OCI-LY7 (cell line): Measurements from ENCODE around the gene LMO4. TPM values are rescaled to one million over a fixed set of nuclear protein-coding genes. Genes with fewer than 3 reads are reported as not detected.

Source experiments
- BruUV-seq: library from RNA; stranded (reverse); fragments of 400-500 nt; replicated peaks from 2 replicates; lab custom pipeline; 2021; lab: Mats Ljungman, UMichigan
- CTCF ChIA-PET: fragments of 300-600 bp; sonication (Branson Sonifier 250); formaldehyde crosslinking; loops from one replicate; lab custom pipeline; 2022; ENCODE audit warnings: antibody characterized with exemption; ENCODE audit not compliant: unreplicated experiment; lab: Charles Lee
- POLR2A ChIA-PET: fragments of 300-600 bp; sonication (Branson Sonifier 250); formaldehyde crosslinking; loops from one replicate; lab custom pipeline; 2022; ENCODE audit warnings: antibody characterized with exemption; lab: Charles Lee
- DNase-seq: peaks from one replicate; pipeline ENCODE4 v3.0.0-alpha.2; 2015; ENCODE audit warnings: low spot score
- H2AFZ ChIP-seq: fragments of 200-600 bp; sonication (generic), shearing (Covaris generic); 2 replicates; pipeline ENCODE4 v1.6.1; 2014; ENCODE audit warnings: mild to moderate bottlenecking, antibody characterized with exemption, low read length, moderate library complexity
- H3K27ac ChIP-seq: fragments of 200-600 bp; sonication (generic); 2 replicates; pipeline ENCODE4 v1.5.1; 2014; ENCODE audit warnings: mixed run types, low read depth, mild to moderate bottlenecking, moderate library complexity, low read length, inconsistent platforms; ENCODE audit not compliant: poor library complexity, severe bottlenecking
- H3K36me3 ChIP-seq: fragments of 200-600 bp; sonication (generic); 2 replicates; pipeline ENCODE4 v1.6.1; 2014; ENCODE audit warnings: mild to moderate bottlenecking, antibody characterized with exemption, low read length, moderate library complexity, mixed read lengths; ENCODE audit not compliant: insufficient read depth
- H3K4me1 ChIP-seq: fragments of 200-600 bp; sonication (generic); 2 replicates; pipeline ENCODE4 v1.5.1; 2014; ENCODE audit warnings: mild to moderate bottlenecking, low read length; ENCODE audit not compliant: insufficient read depth, poor library complexity, severe bottlenecking
- H3K4me2 ChIP-seq: fragments of 200-600 bp; sonication (generic); 2 replicates; pipeline ENCODE4 v1.6.1; 2014; ENCODE audit warnings: mild to moderate bottlenecking, low read length
- H3K4me3 ChIP-seq: fragments of 200-600 bp; sonication (generic); 2 replicates; pipeline ENCODE4 v1.5.1; 2014; ENCODE audit warnings: mild to moderate bottlenecking, low read depth, low read length; ENCODE audit not compliant: poor library complexity, severe bottlenecking
- H3K79me2 ChIP-seq: fragments of 200-600 bp; sonication (generic); 2 replicates; pipeline ENCODE4 v1.6.1; 2016; ENCODE audit warnings: low read depth, mild to moderate bottlenecking, low read length, moderate library complexity, mixed read lengths; ENCODE audit not compliant: insufficient read depth
- H3K9me2 ChIP-seq: fragments of 200-600 bp; sonication (generic); 2 replicates; pipeline ENCODE4 v1.6.1; 2016; ENCODE audit warnings: mild to moderate bottlenecking, low read length, mixed read lengths; ENCODE audit not compliant: insufficient read depth
- H3K9me3 ChIP-seq: fragments of 200-600 bp; sonication (generic); 2 replicates; pipeline ENCODE4 v1.6.1; 2014; ENCODE audit warnings: mild to moderate bottlenecking, mixed run types, low read length, mixed read lengths
- H4K20me1 ChIP-seq: fragments of 200-600 bp; sonication (generic); 2 replicates; pipeline ENCODE4 v1.6.1; 2014; ENCODE audit warnings: mild to moderate bottlenecking, antibody characterized with exemption, low read length, moderate library complexity, mixed read lengths; ENCODE audit not compliant: insufficient read depth
- CTCF ChIP-seq: fragments of 200-600 bp; sonication (generic); conservative IDR thresholded peaks from 2 replicates; pipeline ENCODE4 v1.5.1; 2014; ENCODE audit warnings: mild to moderate bottlenecking, antibody characterized with exemption, low read length, moderate library complexity, mixed read lengths
- EZH2phosphoT487 ChIP-seq: fragments of 200-600 bp; sonication (generic); IDR thresholded peaks from 2 replicates; pipeline ENCODE4 v1.6.1; 2018; ENCODE audit warnings: low read depth, borderline replicate concordance, mild to moderate bottlenecking, mixed run types, antibody characterized with exemption, low read length, moderate library complexity, mixed read lengths
- intact Hi-C: fragments of 100-400 bp; cut with micrococcal nuclease; formaldehyde crosslinking; loops from one replicate; pipeline ENCODE4 v1.10.0; 2022; ENCODE audit not compliant: unreplicated experiment
- total RNA-seq, 2 experiments: library from RNA; depleted of rRNA in 1 of 2; stranded (reverse); fragments of >200 nt in 1 of 2; shearing (Covaris generic) in 1 of 2; gene quantifications; 2 replicates each; pipeline ENCODE4 v1.2.3, GENCODE V29; 2014 to 2022

LMO4 gene
- total RNA-seq, 2 experiments from 2014 or later = 19.9 to 35.8 TPM

GRCh38 chr1:87295445-87296110 lies 33.1 kb upstream of the LMO4 start:
- no TSS peak for BruUV-seq
- no peaks in the 10 kb centered on the region for H3K9me2 ChIP-seq
- DNase-seq = no peak
- H3K36me3 ChIP-seq = no peaks in the 10 kb centered on the region
- TF ChIP-seq EZH2phosphoT487 (no peak), CTCF (no peak)
- ChIA-PET POLR2A (interaction anchor here (0.7 to 1.2 kb wide), 2 partner anchors 31 to 55 kb away, joined by 3 to 4 read pairs; no protein-coding TSS in a partner anchor), CTCF (no interaction called here)
- no peak overlapping the region for H3K4me3 ChIP-seq
- no peak overlapping the region for H3K27ac ChIP-seq
- intact Hi-C loops = no loop called here
- no peak overlapping the region for H2AFZ ChIP-seq
- H4K20me1 ChIP-seq = no peaks in the 10 kb centered on the region
- no peak overlapping the region for H3K4me2 ChIP-seq
- H3K79me2 ChIP-seq = no peaks in the 10 kb centered on the region
- H3K4me1 ChIP-seq = no peaks in the 10 kb centered on the region
- H3K9me3 ChIP-seq = no peaks in the 10 kb centered on the region

GRCh38 chr1:87296206-87296605 lies 32.5 kb upstream of the LMO4 start:
- no peak overlapping the region for H2AFZ ChIP-seq
- H3K4me1 ChIP-seq = no peaks in the 10 kb centered on the region
- no peak for DNase-seq
- no TSS peak for BruUV-seq
- no peak overlapping the region for H3K4me2 ChIP-seq
- H3K27ac ChIP-seq = no peak overlapping the region
- no peaks in the 10 kb centered on the region for H3K36me3 ChIP-seq
- H3K79me2 ChIP-seq = no peaks in the 10 kb centered on the region
- TF ChIP-seq CTCF (no peak), EZH2phosphoT487 (no peak)
- H3K9me3 ChIP-seq = no peaks in the 10 kb centered on the region
- no peak overlapping the region for H3K4me3 ChIP-seq
- no peaks in the 10 kb centered on the region for H3K9me2 ChIP-seq
- POLR2A ChIA-PET = interaction anchor here (1.0 kb wide), 1 partner anchor 38 kb away, joined by 3 read pairs; no protein-coding TSS in a partner anchor
- no peaks in the 10 kb centered on the region for H4K20me1 ChIP-seq
- CTCF ChIA-PET = no interaction called here
- intact Hi-C loops = no loop called here

- DNase-seq = no peak
- H3K9me2 ChIP-seq = no peaks in the 10 kb centered on the region
- TF ChIP-seq EZH2phosphoT487 (no peak), CTCF (no peak)
- H3K27ac ChIP-seq = no peak overlapping the region
- H2AFZ ChIP-seq = no peak overlapping the region
- H3K4me2 ChIP-seq = no peak overlapping the region
- no peaks in the 10 kb centered on the region for H3K36me3 ChIP-seq
- H3K4me3 ChIP-seq = no peak overlapping the region
- CTCF ChIA-PET = interaction anchor here (1.2 kb wide), 1 partner anchor 27 kb away, joined by 3 read pairs; no protein-coding TSS in a partner anchor
- POLR2A ChIA-PET = interaction anchor here (1.4 kb wide), 1 partner anchor 17 kb away, joined by 3 read pairs; no protein-coding TSS in a partner anchor
- H3K4me1 ChIP-seq = no peaks in the 10 kb centered on the region
- H3K9me3 ChIP-seq = no peaks in the 10 kb centered on the region
- no peaks in the 10 kb centered on the region for H3K79me2 ChIP-seq
- H4K20me1 ChIP-seq = no peaks in the 10 kb centered on the region
- intact Hi-C loops = no loop called here
- no TSS peak for BruUV-seq
Observed at GRCh38 chr1:87299661-87300060, 29.0 kb upstream of the LMO4 start.
